NK-92 (cell line): Measurements from ENCODE around the gene IZUMO2.
"Not testable (repeated sequence)": the region's sequence is repeated elsewhere in the genome, so short reads cannot be mapped to it uniquely, and the experiment has no call there.

ENCODE experiments used
- DNase-seq: peaks from one replicate; lab custom pipeline; 2025; ENCODE audit not compliant: unreplicated experiment; lab: John Stamatoyannopoulos, UW

IZUMO2 gene

DNA sequence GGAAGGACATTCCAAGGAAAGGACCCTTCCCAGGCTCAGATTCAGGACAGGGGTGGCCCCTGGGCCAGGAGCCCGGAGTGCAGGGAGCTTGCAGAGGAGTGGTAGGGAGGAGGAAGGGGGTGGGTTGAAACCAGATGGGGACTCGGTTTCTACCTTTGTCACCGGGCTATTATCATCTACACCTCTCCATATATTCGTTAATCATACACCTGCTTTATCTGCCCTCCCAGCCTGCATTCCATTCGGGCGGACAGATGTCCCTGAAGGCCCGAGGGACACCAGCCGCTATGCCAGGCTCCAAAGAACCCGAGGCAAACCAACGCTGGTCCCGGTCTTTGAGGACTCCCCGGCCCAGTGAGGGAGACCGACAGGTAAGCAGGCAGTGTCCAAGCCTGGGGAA is 24.9 kb upstream of the IZUMO2 start:
- DNase-seq: no peak

DNA sequence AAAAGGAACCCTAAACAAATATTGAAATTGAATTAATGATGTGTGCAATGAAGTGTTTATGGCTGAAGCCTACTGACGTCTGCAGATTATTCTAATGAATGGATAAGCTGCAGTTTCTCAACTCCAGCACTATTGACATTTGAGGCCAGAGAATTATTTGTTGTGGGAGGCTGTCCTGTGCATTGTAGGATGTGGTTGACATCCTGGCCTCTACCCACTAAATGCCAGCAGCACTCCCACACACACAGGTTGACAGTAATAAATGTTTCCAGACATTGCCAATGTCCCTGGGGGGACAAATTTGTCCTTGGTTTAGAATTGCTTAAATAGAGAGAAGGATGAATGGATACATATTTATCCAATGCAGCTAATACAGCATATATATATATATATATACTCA is 21.1 kb upstream of the IZUMO2 start:
- DNase-seq: no peak

DNA sequence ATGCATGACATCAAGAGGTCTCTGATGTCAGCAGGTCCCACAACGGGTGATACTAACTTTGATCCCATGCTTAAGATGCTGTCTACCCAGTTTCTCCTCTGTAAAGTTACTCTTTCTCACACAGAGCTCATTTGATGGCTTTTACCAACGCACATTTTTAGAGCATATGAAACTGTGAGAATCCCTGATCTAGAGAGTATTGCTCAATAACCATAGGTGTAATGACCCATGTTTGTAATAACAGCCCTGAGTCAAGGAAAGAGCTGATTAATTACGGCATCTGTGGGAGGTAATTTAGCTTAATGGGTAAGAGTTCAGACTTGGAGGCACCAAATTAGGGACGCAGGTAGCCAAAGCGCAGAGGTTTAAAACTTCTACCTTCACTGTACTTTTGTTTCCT is 18.0 kb upstream of the IZUMO2 start:
- no peak for DNase-seq

DNA sequence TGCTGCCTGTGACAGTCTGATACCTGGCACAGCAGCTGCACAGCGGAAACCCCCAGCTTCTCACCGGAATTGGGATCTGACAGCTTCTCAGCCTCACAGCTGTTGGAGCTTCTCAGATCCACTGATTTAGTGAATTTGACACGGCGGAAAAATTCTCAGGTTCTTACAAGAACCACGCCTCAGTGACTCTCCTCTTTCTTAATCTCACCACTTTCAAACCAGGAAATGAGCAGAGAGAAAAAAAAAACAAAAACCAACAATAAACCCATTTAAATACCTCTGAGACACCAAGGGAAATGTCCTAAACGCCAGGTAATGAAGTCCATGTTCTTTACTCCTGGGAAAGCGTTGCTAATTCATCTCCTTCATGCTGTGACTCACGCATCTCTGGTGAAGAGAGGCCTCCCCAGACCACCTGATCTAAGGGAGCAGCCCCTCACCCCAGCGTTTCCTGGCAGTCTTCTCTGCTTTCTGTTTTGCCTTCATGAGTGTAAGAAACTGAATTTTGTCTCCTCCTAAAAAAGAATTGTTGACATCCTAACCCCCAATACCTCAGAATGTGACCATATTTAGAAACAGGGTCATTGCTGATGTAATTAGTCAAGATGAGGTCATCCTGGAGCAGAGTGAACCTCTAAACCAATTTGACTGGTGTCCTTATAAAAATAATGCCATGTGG is 15.9 kb upstream of the IZUMO2 start:
- DNase-seq: no peak

DNA sequence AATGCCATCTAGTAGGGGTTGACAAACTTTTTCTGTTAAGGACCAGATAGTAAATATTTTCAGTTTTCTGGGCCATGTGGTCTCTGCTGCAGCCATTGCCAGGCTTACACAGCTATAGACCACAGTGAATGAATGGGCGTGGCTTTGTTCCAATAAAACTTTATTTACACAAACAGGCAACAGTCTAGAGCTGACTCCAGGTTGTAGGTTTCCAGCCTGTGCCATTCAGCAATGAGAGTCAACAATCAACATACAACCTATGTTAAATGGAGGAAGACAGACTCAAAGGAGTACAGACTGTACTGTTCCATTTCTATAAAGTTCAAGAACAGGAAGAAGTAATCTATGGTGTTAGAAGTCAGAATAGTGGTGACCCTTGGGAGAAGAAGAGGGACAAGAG is 15.2 kb upstream of the IZUMO2 start:
- DNase-seq: no peak

DNA sequence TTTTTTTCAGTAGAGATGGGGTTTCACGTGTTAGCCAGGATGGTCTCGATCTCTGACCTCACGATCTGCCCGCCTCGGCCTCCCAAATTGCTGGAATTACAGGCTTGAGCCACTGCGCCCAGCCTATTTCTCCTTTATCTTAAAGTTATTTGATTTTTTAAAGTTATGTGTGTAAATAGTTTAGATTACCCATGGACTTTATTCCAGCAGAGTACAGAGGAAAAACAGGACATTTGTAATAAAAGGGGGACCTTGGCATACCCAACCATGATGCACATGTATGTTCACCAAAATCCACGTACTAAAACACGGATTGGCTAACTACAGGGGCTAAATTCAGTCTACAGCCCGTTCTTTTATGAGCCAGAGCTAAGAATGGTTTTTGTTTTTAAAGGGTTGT is 13.7 kb upstream of the IZUMO2 start:
- no peak for DNase-seq

DNA sequence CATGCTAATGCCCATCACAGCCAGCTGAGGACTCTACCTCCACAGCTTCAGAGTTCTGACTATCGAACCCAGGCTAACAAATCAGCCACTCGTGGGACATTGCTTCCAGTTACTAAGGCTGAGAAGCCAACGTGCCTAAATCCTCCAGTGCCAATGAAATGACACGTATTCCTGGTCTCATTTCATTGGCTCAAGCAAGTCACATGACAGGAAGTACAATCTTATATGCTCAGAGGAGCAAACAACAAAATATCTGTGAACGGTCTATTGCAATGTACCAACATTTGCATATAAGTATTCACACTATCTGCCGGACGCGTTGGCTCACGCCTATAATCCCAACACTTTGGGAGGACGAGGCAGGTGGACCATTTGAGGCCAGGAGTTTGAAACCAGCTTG is 12.8 kb upstream of the IZUMO2 start:
- no peak for DNase-seq

DNA sequence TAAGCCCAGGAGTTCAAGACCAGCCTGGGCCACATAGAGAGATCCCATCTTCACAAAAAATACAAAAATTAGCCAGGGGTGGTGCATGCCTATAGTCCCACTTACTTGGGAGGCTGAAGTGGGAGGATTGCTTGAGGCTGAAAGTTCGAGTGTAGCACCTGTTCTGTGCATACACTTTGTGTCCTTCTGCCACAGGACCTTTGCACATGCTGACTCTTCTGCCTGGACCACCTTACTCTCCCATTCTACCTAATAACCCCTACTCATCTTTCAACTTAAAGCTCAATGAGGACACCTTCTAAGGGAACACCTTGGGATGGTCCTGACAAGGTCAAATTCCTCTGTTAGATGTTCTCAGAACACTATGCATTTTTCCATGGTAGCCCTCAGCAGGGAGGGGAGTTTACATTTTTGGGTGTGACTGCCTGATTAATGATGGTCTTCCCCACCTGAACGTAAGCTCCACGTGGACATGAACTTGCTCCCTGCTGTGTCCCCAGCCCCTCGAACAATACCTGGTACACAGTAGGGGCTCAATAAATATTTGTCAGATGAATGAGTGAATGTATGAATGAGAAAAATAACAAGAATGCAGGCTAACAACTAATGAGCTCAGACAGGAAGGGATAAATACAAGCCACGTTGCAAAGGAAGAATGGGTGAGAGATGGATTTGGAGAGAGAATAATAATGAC is 11.2 kb upstream of the IZUMO2 start:
- no peak for DNase-seq

DNA sequence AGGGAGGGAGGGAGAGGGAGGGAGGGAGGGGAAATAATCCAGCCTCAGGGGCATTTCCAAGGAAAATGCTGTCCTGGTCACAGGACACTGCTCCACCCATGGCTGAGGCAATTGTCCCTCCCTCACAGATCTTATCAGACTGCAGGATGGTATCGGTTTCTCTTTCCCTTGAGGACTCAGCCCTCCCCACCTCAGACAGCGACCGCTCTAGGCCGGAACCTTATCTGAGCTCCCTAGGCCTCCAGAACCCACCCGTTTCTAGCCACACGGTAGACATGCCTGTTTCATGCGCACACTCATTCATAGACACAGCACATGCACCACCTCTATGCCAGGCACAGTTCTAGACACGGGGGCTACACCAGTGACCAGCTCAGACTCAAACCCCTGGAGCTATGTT is 10.0 kb upstream of the IZUMO2 start:
- no peak for DNase-seq

DNA sequence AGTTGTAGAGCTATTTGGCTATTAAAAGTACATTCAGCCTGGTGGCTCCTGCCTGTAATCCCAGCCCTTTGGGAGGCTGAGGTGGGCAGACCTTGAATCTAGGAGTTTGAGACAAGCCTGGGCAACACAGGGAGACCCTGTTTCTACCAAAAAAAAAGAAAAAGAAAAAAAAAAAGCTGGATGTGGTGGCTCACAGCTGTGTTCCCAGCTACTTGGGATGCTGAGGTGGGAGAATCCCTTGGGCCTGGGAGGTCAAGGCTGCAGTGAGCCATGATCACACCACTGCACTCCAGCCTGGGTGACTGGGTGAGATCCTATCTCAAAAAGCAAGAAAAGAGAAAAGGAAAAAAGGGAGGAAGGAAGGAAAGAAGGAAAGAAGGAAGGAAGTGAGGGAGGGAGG is 9.6 kb upstream of the IZUMO2 start:
- DNase-seq: no peak

DNA sequence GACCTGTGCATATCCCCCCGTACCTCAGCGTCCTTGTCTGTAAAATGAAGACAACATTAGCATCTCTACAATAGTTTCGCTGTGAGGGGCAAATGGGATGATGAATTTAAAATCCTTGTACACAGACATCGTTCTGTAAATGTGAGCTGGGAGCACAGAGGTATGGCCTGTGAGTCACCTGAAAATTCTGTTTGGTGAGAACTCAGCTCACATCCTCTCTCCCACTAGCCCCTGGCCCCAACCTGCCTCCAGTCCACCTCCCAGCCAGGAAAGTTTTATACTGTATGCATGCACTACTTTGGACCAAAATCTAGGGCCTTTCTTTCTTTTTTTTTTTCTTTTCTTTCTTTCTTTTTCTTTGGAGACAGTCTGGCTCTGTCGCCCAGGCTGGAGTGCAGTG is 8.7 kb upstream of the IZUMO2 start:
- no peak for DNase-seq

DNA sequence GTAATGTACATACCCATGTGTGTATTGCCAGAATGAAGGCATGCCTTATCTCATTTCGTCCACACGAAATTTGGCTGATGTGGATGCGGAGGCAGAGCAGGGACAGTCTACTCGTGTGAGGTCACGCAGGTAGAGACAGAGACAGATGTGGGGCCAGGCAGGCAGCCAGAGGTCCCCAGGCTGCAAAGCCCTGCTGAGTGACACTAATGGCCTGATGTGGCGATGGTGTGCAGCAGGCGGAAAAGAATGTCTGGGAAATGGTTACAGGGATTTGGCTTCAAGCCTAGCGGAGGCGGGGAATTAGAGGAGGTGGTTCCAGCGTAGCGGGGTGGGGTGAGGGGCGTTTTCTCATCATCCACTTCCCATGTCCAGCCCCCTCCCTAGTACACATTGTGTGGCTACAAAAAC is 4.2 kb upstream of the IZUMO2 start:
- no peak for DNase-seq

DNA sequence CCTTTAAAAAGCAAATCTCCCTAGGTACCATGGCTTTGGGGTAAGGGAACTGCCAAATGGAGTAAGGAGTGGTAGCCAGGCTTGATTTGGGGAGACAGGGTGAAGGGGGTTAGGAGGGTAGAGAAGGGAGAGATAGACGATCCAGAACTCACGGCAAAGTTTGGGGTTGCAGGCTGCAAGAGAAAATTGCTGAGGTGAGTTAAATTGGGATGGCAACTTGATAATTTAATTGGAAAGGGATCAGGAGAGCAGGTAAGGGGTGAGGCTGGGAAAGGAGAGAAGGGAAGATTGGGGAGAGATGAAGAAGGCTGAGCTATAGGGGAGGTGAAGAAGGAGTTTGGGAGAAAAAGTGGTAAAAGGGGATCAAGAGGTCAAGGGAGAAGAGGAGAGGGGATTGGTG is 4.0 kb downstream of the IZUMO2 start:
- DNase-seq: no peak

DNA sequence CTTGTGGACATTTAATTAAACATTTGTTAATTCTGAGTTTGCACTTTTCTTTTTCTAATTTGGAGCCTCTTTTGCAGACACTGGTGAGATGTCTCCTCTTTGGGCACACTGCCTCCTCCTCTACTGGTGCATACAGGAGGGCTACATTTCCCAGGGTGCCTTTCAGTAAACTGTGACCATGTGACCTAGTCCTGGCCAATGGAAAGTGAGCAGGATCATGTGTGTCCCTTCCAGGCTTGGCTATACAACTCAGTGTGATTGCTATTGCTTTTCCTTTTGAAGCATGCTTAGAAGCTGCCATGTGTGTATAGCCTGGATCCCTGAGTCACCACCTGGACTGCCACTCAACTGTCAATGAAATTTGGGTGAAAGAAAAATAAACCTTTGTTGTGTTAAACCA is 4.5 kb downstream of the IZUMO2 start:
- DNase-seq: no peak

DNA sequence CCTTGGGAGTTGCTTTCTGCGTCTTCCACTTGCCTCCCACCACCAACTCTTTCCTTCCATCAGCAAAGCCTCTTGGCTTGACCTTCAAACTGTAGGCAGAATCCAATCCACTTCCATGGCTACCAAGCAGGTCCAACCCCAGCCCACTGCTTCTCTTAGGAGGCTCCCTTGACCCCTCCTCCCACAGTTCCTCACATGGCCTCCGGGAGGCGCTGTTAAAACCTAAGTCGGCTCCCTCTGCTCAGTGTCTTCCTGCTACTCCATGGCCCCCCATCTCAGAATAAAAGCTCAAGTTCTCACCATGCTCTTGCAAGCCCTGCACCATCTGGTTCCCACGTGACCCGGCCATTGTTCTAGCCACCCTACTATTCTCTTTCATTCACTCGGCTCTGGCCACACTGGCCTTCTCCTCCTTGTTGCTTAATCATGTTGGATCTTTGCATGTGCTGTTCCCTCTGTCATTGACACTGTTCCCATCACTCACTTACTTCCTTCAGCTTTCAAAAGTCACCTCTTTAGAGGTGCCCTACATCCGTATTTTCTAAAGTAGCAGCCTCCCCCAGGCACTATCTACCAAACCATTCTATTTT is 7.5 kb downstream of the IZUMO2 start:
- DNase-seq: no peak

DNA sequence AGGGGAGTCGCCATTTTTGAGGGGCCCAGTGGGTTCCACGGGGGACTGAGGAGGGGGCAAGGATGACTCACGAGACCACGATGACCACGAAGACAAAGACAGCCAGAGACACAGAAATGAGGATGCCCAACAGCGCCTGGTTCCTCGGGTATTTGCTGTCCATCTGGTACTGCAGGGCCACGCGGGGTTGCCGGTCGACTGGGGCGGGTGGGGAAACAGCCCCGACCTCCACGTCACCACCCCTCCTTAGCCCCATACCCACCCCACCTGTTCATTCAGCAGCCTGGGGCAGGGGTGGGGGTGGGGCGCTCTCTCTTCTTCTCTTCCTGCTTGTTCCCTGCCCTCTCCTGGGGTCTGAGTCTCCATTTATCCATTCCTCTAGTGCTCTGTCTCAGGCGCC is 8.6 kb downstream of the IZUMO2 start:
- no peak for DNase-seq

DNA sequence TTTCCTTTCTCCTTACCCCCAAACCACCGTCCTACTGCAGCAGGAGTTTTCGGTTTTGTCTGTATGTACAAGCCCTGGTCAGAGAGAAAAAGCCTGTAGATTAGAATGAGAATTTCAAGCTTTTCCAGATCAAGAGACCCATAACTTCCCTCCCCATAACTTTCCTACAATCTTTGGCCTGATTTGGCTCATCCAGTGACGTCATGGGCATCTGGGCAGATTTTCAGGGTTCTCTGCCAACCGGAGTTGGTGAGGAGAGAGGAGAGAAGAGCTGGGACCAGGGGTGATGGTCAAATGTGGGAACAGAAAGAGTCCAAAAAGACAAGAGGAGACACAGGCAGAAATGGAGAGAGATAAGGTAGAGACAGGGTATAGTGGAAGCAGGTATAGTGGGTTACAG is 10.5 kb downstream of the IZUMO2 start:
- DNase-seq: no peak

DNA sequence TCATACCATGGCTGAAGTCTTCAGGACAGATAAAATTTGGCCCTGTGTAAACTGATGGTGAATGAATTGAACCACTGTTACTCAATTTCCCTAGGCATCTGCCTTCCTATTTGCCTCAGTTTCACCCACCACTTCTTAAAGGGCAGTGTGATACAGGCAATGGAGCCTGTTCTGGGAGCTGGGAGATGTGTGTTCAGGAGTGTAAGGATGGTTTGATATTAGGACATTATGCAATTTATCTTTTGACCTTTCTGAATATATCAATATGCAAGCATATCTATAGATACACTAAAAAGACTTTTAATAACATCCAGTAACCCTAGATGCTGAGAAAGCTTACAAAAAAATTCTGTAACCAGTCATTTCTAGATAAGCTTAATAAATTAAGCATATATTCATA is 14.6 kb downstream of the IZUMO2 start:
- no peak for DNase-seq

DNA sequence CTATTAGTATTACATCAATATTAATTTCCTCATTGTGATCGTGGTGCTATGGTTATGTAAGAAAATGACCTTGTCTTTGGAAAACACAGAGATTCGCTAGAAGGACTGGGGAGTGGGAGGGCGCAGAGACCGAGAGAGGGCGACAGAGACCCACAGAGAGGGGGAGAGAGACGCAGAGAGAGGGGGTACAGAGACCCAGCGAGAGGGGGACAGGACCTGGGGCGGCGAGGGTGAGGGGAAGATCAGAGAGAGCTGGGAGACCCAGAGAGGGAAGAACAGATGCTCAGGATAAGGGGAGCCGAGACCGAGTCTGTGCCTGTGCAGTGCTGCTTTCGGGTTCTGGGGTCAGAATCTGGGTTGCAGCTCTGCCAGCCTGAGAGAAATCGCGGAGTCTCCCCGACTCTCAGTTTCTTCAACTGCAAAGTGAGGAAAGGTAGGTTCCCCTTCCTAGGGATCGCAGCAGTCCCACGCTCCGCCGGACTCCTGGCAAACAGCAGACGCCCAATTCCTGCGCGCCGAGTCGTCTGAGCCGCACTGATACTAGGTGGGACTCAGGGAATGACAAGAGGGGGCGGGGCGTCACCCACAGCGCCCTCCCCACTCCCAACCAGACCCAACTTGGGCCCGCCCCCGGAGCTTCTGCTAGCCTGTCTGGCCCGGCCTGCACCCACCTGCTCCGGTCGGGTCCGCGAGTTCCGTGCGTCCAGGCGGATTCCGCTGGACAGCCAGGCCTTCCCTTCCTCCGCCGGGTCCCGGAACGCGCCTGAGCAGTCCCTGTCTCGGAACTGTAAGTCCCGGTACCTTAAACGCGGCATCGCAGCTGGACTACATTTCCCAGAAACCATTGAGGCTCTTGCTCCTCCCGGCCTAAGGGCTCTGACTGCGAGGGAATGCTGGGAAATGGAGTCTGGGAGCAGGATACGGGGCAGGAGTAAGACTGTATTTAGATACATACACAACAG is 15.3 kb downstream of the IZUMO2 start:
- DNase-seq: no peak

DNA sequence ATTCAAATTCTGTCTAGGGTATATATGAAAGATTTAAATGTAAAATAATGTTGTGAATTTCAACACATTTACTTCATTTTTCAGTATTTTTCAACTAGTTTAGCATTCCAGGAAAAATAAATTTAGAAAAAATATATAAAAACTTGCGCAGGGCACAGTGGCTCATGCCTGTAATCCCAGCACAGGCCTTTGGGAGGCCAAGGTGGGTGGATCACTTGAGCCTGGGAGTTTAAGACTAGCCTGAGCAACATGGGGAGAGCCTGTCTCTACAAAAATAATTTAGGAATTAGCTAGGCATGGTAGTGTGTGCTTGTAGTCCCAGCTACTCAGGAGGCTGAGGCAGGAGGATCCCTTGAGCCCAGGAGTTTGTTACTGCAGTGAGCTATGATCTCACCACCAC is 21.2 kb downstream of the IZUMO2 start:
- DNase-seq: not testable (repeated sequence)

DNA sequence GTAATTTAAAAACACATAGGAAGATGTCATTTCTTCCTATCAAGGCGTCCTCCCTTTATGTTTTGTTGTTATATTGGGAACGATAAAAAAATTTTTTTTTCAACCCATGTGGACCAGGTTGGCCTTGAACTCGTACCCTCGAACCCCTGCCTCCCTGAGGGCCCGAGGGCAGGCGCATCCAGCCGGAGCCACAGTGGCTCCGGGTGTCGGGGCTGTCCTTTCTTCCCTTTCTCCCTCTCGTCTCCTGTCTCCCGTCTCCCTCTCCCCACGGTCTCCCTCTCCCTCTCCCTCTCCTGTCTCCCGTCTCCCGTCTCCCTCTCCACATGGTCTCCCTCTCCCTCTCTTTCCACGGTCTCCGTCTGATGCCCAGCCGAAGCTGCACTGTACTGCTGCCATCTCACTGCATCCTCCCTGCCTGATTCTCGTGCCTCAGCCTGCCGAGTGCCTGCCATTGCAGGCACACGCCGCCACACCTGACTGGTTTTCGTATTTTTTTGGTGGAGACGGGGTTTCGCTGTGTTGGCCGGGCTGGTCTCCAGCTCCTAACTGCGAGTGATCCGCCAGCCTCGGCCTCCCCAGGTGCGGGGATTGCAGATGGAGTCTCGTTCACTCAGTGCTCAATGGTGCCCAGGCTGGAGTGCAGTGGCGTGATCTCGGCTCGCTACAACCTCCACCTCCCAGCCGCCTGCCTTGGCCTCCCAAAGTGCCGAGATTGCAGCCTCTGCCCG is 22.8 kb downstream of the IZUMO2 start:
- not testable (repeated sequence) for DNase-seq
